Skeletal muscle cell (primary cell): Measurements from ENCODE around the gene GNPTAB.
"Not testable (repeated sequence)": the region's sequence is repeated elsewhere in the genome, so short reads cannot be mapped to it uniquely, and the experiment has no call there.

Experiments used
- DNase-seq: peaks from one replicate; pipeline ENCODE4 v3.0.0-alpha.2; 2010; ENCODE audit warnings: low read depth
- H3K4me3 ChIP-seq: 2 replicates; pipeline ENCODE4 v1.5.1; 2011; ENCODE audit warnings: low read depth, mild to moderate bottlenecking, control low read depth, low read length, moderate library complexity

Gene GNPTAB

DNA sequence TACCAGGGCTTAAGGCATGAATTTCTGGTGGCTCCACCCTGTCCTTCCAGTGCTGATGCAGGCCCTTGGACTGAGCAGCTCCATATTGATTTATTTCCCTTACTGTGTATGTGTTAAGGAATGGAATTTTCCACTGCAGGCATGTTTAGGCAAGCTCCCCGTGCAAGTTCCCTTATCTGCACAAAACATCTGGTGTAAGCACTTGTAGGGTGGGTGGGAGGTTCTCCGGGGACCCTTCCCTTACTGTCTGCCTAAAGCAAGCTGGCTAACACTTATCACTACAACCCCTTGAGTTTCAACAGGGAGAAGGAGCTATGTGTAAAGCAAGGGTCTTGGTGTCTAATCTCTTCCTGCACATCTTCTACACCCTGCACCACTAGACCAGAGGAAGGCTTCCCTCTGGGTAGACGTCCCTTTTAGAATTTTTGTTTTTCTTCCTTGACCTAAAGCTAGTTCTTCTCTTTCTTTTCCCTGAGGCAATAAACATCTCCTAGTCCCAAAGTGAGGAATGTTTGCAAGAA is 24.7 kb upstream of the GNPTAB start:
- H3K4me3 ChIP-seq = no peak overlapping the region
- DNase-seq = no peak

DNA sequence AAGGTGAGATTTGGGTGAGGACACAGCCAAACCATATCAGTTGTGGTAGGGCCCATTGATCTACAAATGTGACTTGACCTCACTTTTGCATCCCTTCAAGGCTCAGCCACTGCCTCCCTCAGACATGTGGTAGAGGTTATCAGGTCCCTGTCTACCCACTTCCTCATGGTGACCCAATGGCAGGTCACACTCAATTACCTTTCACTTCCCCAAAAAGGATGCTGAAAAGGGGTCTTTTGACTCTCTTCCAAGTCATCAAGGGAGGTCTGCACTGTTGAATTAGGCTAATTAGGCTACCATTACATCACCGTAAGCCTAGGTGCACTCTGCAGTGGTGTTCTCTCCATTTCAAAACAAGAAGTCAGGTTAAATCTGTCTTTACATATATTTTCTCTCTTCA is 24.0 kb upstream of the GNPTAB start:
- DNase-seq = no peak
- no peak overlapping the region for H3K4me3 ChIP-seq

DNA sequence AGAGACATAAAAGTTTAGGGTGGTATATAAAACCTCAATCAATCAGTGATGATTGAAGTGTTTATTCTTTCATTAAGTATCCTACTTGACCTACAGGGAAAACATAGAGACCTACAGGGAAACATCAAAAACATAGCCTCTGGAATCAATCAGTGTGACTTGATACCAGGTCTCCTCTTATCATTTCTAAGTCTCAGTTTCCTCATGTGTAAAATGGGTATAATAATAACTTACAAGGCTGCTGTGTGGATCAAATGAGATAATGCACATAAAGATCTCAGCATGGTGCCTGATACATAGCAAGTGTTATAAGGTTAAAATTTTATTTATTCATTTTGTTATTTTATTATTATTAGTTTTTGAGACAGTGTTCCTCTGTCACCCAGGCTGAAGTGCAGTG is 22.2 kb upstream of the GNPTAB start:
- DNase-seq = no peak

DNA sequence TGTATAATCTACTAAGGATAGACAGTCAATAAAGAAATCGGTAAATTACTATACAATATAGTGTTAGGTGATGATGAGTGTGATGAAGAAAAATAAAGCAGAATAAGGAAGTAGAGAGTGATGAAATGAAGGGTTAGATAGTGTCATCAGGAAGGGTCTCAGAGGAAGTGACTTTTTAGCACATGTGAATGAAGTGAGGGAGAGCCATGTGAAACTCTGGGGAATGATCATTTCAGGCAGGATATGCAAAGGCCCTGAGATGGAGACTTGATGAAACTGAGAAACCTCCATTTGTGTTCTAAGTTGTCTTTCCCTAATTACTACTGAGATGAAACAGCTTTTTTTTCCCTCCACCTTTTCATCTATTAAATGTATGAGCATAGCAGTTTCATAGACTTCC is 19.4 kb upstream of the GNPTAB start:
- no peak for DNase-seq
- no peak overlapping the region for H3K4me3 ChIP-seq

More for the DNA sequence above, 22.2 kb upstream of the GNPTAB start:
- no peak overlapping the region for H3K4me3 ChIP-seq

DNA sequence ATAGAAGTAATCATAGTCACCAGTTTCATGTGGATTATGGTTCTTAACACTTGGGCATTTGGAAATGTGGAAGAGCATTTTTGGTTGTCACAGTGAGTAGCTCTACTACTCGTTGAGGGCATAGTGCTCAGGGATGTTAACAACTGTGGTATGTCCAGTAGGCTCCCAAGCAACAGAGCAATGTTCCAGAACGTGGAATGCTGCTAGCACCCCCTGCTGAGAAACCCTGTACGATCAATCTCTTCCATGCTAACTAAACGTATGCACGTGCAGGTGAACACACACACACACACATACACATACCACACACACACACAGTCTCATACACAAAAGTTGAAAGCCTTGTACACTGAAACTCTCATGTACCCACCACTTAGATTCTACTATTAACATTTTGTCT is 16.6 kb upstream of the GNPTAB start:
- no peak for DNase-seq
- H3K4me3 ChIP-seq = no peak overlapping the region

DNA sequence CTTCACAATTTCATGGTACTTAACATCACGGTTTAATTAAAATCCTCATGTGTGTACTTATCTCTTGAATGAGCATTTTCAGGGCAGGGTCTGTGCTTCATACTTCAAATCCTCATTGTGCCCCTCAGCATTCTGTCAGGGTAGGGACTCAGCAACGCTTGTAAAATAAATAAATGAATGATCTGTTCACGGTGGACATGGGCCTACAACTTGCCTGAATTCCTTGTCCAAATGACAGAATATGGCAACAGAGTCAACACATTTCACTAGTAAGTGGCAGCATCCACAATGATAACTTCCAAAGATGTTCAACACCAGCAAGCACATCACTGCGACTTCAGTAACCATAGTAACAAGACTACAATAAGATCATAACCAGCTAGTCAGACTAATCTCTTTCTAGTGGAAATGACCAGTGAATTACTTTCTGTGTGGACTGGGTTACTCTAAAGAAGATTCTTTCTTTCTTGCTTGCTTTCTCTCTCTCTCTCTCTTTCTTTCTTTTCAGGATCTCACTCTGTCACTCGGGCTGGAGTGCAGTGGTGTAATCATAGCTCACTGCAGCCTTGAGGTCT is 14.5 kb upstream of the GNPTAB start:
- no peak for DNase-seq
- no peak overlapping the region for H3K4me3 ChIP-seq

DNA sequence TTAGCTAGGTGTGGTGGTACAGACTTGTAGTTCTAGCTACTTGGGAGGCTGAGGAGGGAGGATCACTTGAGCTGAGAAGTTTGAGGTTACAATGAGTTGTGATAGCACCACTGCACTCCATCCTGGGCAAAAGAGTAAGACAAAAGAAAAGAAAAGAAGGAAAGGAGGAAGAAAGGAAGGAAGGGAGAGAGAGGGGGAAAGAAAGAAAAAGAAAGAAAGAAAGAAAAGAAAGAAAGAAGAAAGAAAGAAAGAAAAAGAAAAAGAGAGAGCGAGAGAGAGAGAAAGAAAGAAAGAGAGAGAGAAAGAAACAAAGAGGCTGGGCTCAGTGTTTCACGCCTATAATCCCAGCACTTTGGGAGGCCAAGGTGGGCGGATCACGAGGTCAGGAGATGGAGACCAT is 10.3 kb upstream of the GNPTAB start:
- no peak for DNase-seq
- no peak overlapping the region for H3K4me3 ChIP-seq

DNA sequence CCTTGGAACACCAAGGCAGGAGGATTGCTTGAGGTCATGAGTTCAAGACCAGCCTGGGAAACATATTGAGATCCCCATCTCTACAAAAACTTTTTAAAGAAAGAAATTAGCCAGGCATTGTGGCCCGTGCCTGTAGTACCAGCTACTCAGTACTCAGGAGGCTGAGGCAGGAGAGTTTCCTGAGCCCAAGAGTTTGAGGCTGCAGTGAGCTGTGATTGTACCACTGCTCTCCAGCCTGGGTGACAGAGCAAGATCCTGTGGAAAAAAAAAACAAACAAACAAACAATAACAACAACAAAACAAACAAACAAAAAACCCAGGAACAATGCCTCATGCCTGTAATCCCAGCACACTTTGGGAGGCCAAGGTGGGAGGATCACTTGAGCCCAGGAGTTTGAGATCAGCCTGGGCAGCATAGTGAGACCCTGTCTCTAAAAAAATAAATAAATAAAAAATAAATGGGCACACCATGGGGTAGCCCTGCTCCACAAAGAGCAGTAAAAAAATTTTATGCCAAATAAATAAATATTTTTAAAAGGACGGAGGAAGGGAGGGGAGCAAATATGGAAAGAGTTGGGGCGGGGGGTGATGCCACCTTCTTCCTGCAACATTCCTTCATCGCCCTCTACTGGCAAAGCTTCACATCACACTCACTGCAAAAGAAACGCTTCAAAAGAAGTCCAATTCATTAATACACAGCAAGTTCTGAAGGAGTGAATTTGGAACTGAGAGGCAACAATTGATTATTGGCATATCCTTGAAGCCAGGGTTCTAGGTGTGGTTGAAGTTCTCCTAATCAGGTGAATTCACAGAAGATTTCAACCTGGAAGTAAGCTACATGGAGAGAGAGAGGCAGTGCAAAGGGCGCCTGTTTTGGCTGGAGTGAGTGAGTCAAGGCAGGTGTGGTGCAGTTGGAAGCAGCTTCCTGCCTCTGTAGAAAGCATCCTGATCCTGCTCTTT is 8.8 kb upstream of the GNPTAB start:
- H3K4me3 ChIP-seq = no peak overlapping the region
- no peak for DNase-seq

DNA sequence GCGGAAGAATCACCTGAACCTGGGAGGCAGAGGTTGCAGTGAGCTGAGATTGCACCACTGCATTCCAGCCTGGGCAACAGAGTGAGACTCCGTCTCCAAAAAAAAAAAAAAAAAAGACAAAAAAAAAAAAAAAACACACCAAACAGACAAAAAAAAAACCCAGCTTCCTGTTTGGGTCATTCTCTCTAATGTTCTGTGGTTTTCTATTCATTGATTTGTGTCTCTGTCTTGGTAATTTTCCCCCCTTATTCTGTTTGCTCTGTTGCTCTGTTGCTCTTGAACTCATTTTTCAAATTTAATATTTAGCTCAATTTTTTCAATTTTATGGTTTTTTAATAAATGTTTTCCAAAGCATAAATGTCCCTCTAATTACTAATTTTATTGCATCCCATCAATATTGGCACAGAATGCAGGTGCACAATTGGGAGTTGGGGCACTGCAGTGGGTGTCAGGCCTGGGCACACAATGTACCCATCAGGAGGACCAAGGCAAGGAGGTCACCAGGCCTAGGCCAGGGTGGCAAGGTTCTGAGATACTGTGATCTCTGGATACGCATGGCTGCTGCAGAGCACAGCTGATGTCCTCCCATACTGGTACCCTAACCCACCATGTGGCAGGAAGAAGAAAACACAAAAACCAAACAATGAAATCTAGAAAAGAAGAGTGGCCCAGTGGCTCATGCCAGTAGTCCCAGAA is 8.0 kb upstream of the GNPTAB start:
- no peak for DNase-seq
- no peak overlapping the region for H3K4me3 ChIP-seq

DNA sequence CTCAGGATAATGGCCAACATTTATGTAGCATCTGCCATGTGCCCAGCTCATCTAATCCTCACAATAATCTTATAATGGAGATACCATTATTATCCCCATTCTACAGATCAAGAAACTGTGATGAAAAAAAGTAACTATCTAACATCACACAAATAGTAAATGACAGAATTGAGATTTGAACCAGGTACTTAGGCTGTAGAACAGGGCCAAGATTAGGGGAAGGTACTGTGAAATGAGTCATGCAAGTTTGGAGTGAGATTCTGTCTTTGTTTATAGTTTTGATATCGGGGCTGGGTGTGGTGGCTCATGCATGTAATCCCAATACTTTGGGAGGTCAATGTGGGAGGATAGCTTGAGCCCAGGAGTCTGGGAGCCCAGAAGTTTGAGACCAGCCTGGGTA is 1.3 kb upstream of the GNPTAB start:
- no peak for DNase-seq
- no peak overlapping the region for H3K4me3 ChIP-seq

DNA sequence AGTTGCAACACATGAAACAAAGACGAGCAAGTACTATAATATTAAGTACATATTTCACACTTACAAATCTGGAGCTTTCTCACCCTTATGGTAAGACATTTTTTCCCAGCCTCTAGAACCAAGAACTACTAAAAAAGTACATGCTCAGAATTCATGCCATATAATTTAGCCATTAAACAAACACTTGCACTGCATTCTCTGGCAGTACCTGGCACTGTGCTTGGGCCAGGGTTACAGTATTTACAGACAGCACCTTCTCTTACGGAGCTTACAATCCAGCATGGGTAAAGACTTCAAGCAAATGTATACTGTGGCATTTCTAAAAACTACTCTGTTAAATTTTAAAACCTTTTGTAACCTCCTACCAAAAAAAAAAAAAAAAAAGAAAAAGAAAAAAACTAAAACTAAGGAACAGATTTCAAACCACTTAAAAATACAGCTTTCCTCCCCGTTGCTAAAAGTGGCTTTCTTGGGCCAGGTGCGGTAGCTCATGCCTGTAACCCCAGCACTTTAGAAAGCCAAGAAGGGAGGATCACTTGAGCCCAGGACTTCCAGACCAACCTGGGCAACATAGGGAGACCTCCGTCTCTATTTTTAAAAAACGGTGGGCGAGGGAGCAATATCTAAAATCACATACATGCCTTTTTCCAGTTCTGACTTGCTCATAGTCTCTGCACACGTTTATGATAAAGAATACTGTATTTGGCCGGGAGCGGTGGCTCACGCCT is 956 bp downstream of the GNPTAB start:
- H3K4me3 ChIP-seq = peak overlapping the region; percentile 82
- DNase-seq = no peak

DNA sequence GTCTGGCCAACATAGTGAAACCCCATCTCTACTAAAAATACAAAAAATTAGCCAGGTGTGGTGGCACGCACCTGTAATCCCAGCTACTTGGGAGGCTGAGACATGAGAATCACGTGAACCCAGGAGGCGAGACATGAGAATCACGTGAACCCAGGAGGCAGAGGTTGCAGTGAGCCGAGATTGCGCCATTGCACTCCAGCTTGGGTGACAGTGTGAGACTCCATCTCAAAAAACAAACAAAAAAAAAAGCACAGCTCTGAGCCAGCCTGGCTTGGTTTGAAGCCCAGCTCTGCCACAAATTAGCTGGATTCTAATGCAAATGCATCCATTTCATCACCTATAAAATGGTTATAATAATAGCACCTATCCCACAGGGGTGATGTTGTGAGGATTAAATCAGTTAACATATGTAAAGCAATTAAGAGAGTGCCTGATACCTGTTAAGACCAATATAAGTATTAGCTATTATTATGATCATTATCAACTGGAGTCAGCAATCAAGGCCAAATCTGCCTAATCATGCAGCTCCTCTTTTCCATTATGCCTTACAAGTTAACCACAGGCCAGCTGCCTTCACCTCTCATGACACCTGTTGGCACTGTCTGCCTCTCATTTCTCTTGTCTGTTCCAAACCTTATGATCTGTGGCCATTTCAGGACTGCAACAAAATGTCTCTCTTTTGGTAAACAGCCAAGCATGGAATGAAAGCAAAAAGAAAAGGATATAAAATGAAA is 2.1 kb downstream of the GNPTAB start:
- no peak for DNase-seq
- H3K4me3 ChIP-seq = no peak overlapping the region

DNA sequence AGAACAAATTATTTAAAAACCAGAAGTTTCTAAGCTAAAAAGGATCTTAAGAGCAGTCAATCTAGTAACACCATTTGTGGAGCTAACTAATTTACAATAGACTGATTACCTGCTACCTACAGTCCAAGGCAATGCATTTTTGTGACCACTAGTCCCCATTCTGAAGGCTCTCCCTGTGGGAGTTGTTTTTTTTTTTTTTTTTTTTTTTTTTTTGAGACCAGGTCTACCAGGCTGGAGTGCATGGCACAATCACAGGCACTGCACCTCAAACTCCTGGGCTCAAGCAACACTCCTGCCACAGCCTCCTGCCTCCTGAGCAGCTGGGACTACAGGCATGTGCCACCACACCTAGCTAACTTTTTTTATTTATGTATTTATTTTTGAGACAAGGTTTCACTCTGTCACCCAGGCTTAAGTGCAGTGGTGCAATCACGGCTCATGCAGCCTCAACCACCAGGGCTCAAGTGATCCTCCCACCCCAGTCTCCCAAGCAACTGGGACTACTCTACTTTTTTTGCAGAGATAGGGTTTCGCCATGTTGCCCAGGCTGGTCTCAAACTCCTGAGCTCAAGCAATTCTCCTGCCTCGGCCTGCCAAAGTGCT is 3.9 kb downstream of the GNPTAB start:
- no peak overlapping the region for H3K4me3 ChIP-seq
- DNase-seq = no peak

DNA sequence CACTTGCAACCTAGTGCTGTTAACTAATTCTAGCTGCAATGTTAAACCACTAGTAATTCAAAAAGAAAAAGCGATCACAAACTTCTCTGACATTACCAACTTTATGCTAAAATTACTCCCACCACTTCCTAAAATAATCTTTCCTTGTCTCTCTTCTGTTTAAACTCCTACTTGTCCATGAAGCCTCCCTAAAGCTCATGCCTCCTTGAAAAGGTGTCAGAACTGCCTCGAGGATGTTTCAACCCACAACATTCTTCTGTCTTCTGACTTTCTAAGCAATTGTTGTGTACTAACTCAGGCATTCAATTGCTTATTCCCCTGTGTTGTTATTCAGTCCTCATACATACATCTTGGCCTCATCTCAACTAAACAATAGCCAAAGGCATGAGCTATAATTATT is 5.9 kb downstream of the GNPTAB start:
- no peak overlapping the region for H3K4me3 ChIP-seq
- DNase-seq = no peak

DNA sequence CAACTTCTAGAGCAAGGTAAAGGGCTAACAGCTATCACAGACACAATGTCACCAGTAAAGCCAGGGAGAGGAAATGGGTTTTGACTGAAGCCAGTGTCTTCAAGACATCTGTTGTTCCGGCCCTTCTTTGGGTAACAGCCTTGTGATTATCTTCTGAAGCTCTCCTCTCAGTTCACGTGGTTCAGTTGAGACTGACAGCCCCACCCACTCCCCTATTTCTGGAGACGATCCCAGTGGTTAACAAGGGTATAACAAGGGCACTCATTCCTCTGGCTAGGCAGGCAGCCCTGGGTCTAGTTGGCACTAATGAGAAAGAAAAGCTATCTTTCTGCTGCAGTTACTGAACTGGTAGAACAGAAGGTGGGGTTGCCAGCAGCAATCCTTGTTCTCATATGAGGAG is 6.9 kb downstream of the GNPTAB start:
- no peak for DNase-seq
- H3K4me3 ChIP-seq = no peak overlapping the region

DNA sequence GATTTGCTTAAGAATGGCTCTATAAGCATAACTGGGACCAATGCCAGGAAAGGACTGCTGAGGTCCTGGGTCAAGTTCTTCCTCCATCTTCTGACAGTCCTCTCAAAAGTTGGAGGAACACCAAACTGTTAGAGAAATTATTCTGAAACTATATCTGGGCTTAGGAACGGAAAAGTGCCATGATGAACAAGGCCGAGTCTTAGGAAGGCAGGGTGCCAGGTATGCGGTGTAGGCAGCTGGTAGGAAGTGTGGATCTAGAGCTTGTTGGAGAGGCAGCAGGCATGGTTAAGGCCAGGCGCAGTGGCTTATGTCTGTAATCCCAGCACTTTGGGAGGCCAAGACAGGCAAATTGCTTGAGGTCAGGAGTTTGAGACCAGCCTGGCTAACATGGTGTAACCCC is 7.7 kb downstream of the GNPTAB start:
- DNase-seq = no peak
- no peak overlapping the region for H3K4me3 ChIP-seq

DNA sequence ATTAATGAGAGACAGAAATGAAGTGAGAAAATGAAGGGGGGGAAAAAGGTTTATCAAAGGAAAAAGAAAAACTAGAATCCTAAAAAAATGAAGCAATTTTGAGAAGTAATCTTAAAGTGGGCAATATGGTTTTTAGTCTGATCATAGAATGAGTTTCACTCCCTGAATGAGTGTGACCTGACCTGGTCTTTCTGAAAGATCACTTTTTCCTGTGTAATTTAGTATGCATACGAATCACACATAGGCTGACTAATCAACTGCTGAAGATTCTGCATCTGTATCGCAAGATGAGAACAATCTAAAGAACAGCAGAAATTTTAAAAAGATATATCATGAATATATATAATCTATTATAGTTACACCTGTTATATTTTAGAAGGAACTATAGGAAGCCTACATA is 11.3 kb downstream of the GNPTAB start:
- DNase-seq = no peak
- no peak overlapping the region for H3K4me3 ChIP-seq

DNA sequence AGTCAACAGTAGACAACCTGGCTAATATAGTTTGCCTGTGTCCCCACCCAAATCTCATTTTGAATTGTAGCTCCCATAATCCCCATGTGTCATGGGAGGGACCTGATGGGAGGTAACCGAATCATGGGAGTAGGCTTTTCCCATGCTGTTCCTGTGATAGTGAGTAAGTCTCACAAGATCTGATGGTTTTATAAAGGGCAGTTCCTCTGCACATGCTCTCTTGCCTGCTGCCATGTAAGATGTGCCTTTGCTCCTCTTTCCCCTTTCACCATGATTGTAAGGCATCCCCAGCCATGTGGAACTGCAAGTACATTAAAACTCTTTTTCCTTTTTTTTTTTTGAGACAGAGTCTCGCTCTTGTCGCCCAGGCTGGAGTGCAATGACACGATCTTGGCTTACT is 12.1 kb downstream of the GNPTAB start:
- not testable (repeated sequence) for H3K4me3 ChIP-seq, DNase-seq

DNA sequence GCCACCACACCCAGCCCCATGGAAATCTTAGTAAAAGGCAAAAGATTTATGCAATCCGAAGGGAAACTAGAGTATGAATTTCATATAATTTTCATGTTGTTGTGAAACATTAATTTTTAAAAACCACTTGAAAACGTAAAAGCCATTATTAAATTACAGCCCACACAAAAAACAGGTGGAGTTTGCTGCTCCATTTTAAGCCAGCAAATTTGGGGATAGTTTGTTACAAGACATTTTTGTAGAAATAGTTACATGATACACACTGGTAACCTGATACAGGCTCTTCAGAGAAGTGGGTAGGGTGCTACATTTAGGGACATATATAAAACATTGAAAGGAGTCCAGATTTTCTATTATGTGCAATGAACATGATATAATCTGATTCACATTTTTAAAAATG is 17.6 kb downstream of the GNPTAB start:
- H3K4me3 ChIP-seq = no peak overlapping the region
- DNase-seq = no peak
